ENCODE measurements around the gene RAB40B.

DNA sequence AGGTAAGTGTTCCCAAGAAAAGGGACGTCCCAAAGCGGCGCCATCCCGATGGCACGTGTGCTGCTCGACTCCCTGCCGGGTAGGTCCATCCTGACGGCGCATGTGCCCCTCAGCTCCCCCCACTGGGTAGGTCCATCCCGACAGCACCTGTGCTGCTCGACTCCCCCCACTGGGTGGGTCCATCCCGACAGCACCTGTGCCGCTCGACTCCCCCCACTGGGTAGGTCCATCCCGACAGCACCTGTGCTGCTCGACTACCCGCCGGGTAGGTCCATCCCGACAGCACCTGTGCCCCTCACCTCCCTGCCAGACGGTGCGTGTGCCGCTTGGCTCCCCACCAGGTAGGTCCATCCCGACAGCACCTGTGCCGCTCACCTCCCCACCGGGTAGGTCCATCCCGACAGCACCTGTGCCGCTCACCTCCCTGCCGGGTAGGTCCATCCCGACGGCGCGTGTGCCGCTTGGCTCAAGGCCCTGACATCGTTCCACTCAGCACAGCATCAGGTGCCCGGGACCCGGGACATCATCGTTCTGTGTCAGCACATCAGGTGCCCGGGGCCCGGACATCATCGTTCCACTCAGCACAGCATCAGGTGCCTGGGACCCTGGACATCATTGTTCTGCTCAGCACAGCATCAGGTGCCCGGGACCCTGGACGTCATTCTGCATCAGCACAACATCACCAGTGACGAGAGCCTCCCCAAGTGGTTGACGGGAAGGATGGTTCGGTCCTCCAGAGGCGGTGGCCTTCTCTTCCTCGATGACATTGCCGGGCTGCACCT lies 31.2 kb upstream of the RAB40B start:
- TF ChIP-seq CTCF (IDR thresholded peaks at IDR 0.05) (no peak), POLR2A (IDR thresholded peaks at IDR 0.05) (no peak)

Measured in breast epithelium (tissue), 3 donors.